GM23338 (cell line): ENCODE results near the gene DHX30. TPM values are rescaled to one million over a fixed set of nuclear protein-coding genes. Genes with fewer than 3 reads are reported as not detected.
"Not testable (repeated sequence)": the region's sequence is repeated elsewhere in the genome, so short reads cannot be mapped to it uniquely, and the experiment has no call there.

Source experiments
- ATAC-seq: fragments of 200-7000 bp; cut with Tn5 transposase; 3 replicates; pipeline ENCODE4 v1.9.1; 2020
- DNase-seq: peaks from one replicate; pipeline ENCODE4 v3.0.0-alpha.2; 2015; ENCODE audit warnings: low spot score
- H2AFZ ChIP-seq: fragments of 200-600 bp; sonication (generic); 2 replicates; pipeline ENCODE4 v1.8.0; 2016; ENCODE audit warnings: antibody characterized with exemption, mild to moderate bottlenecking, moderate library complexity
- H3F3A ChIP-seq: fragments of 200-600 bp; sonication (generic); replicated peaks from 2 replicates; pipeline ENCODE4 v1.8.0; 2017; ENCODE audit warnings: antibody characterized with exemption, mixed run types, low read depth
- H3K27ac ChIP-seq: fragments of 200-600 bp; sonication (generic); 2 replicates; pipeline ENCODE4 v1.6.1; 2016; ENCODE audit warnings: low read depth
- H3K27me3 ChIP-seq: fragments of 200-600 bp; sonication (generic); 2 replicates; pipeline ENCODE4 v1.8.0; 2016; ENCODE audit warnings: mild to moderate bottlenecking, mixed run types, moderate library complexity; ENCODE audit not compliant: insufficient read depth
- H3K36me3 ChIP-seq: fragments of 200-600 bp; sonication (generic); 2 replicates; pipeline ENCODE4 v1.8.0; 2016; ENCODE audit warnings: mild to moderate bottlenecking; ENCODE audit not compliant: insufficient read depth
- H3K4me1 ChIP-seq: fragments of 200-600 bp; sonication (generic); 2 replicates; pipeline ENCODE4 v1.8.0; 2016; ENCODE audit warnings: mild to moderate bottlenecking, moderate library complexity; ENCODE audit not compliant: insufficient read depth
- H3K4me2 ChIP-seq: fragments of 200-600 bp; sonication (generic); 2 replicates; pipeline ENCODE4 v1.7.1; 2017; ENCODE audit warnings: mixed run types
- H3K4me3 ChIP-seq: fragments of 200-600 bp; sonication (generic); 2 replicates; pipeline ENCODE4 v1.6.1; 2016; ENCODE audit warnings: mixed run types
- H3K79me2 ChIP-seq: fragments of 200-600 bp; sonication (generic); replicated peaks from 2 replicates; pipeline ENCODE4 v1.8.0; 2017; ENCODE audit warnings: mild to moderate bottlenecking; ENCODE audit not compliant: insufficient read depth
- H3K9me2 ChIP-seq: fragments of 200-600 bp; sonication (generic); 2 replicates; pipeline ENCODE4 v1.8.0; 2017; ENCODE audit not compliant: insufficient read depth
- H4K20me1 ChIP-seq: fragments of 200-600 bp; sonication (generic); replicated peaks from 2 replicates; pipeline ENCODE4 v1.8.0; 2017; ENCODE audit warnings: mild to moderate bottlenecking; ENCODE audit not compliant: insufficient read depth
- H3K27ac Mint-ChIP-seq: 2 replicates; pipeline ENCODE4 v1.8.0; 2020; ENCODE audit warnings: inconsistent platforms, mild to moderate bottlenecking, moderate library complexity, mixed read lengths
- H3K27me3 Mint-ChIP-seq: 3 replicates; pipeline ENCODE4 v1.8.0; 2022; ENCODE audit warnings: low read depth, mild to moderate bottlenecking, moderate library complexity, mixed read lengths, inconsistent platforms; ENCODE audit not compliant: insufficient read depth, poor library complexity
- H3K36me3 Mint-ChIP-seq: 3 replicates; pipeline ENCODE4 v1.8.0; 2021; ENCODE audit warnings: low read depth, mild to moderate bottlenecking, inconsistent platforms, moderate library complexity, mixed read lengths
- H3K4me1 Mint-ChIP-seq: 3 replicates; pipeline ENCODE4 v1.8.0; 2020; ENCODE audit warnings: mild to moderate bottlenecking, inconsistent platforms, mixed read lengths
- H3K4me3 Mint-ChIP-seq: 3 replicates; pipeline ENCODE4 v1.8.0; 2021; ENCODE audit warnings: moderate library complexity, mild to moderate bottlenecking, inconsistent platforms, mixed read lengths
- H3K9me3 Mint-ChIP-seq: 3 replicates; pipeline ENCODE4 v1.8.0; 2020; ENCODE audit warnings: moderate library complexity, mild to moderate bottlenecking, inconsistent platforms, mixed read lengths
- CTCF ChIP-seq, 2 experiments: fragments of 200-600 bp in 1 of 2; sonication (generic) in 1 of 2; conservative IDR thresholded peaks; 2 replicates each; pipeline versions ENCODE4 v1.5.1 to v1.6.1; 2016 to 2017; ENCODE audit warnings: antibody characterized with exemption in 2 of 2, low read depth in 2 of 2, mild to moderate bottlenecking in 2 of 2, moderate library complexity in 1 of 2
- EZH2 ChIP-seq: fragments of 200-600 bp; sonication (generic); IDR thresholded peaks from one replicate; pipeline ENCODE4 v1.8.0; 2017; ENCODE audit warnings: antibody characterized with exemption, mild to moderate bottlenecking, low read depth; ENCODE audit not compliant: unreplicated experiment
- EZH2phosphoT487 ChIP-seq: fragments of 200-600 bp; sonication (generic); IDR thresholded peaks from one replicate; pipeline ENCODE4 v1.8.1; 2018; ENCODE audit warnings: antibody characterized with exemption; ENCODE audit not compliant: unreplicated experiment
- NANOG ChIP-seq: IDR thresholded peaks from 2 replicates; pipeline ENCODE4 v1.6.1; 2016; ENCODE audit warnings: antibody characterized with exemption, borderline replicate concordance
- POLR2AphosphoS5 ChIP-seq: IDR thresholded peaks from 2 replicates; pipeline ENCODE4 v1.6.1; 2016; ENCODE audit warnings: antibody characterized with exemption, low read depth
- REST ChIP-seq: IDR thresholded peaks from one replicate; pipeline ENCODE4 v1.6.1; 2018; ENCODE audit warnings: antibody characterized with exemption; ENCODE audit not compliant: unreplicated experiment
- ZNF114 ChIP-seq: fragments of 250-450 bp; sonication (Bioruptor Pico); IDR thresholded peaks from 2 replicates; pipeline ENCODE4 v1.5.0; 2020; ENCODE audit warnings: mild to moderate bottlenecking, moderate library complexity
- polyA plus RNA-seq: library from polyadenylated mRNA; unstranded; fragments of >200 nt; fragmentation: Nextera tagmentation; extraction: Ambion mirVana; gene quantifications from 2 replicates; pipeline ENCODE4 v1.2.1, GENCODE V29; 2016
- total RNA-seq: library from RNA; depleted of rRNA; stranded (reverse); fragments of >200 nt; shearing (Covaris generic); gene quantifications from 2 replicates; pipeline ENCODE4 v1.2.3, GENCODE V29; 2014
- TF ChIP-seq, protein P1 (sequence below): fragments of 250-450 bp; sonication (Bioruptor Pico); IDR thresholded peaks from 2 replicates; pipeline ENCODE4 v1.5.0; 2020; ENCODE audit warnings: mild to moderate bottlenecking, moderate library complexity

Gene DHX30
- total and polyA plus RNA-seq, 2 experiments from 2014 or later, result 47.5 to 125 TPM

- Mint-ChIP-seq H3K27me3 (peaks cover 7% of the 10 kb centered on the region), H3K4me3 (peak overlapping the region; percentile 96), H3K4me1 (peaks cover 15% of the 10 kb centered on the region), H3K36me3 (peaks cover 54% of the 10 kb centered on the region), H3K27ac (peak overlapping the region; percentile 87), H3K9me3 (no peaks in the 10 kb centered on the region; the same call in 2 of the 3 replicates)
- peak overlapping the region; percentile 97; the same call in 1 of the 2 replicates for H2AFZ ChIP-seq
- H3F3A ChIP-seq, result peaks cover 19% of the 10 kb centered on the region; the same call in 1 of the 2 replicates
- peak overlapping the region; percentile 100 for H3K4me2 ChIP-seq
- peaks cover 37% of the 10 kb centered on the region for H3K36me3 ChIP-seq
- H3K27ac ChIP-seq, result peak overlapping the region; percentile 88; the same call in 1 of the 2 replicates
- H3K4me1 ChIP-seq, result peaks cover 12% of the 10 kb centered on the region
- ATAC-seq (peak; percentile 9), DNase-seq (peak; percentile 31)
- H3K79me2 ChIP-seq, result peaks cover 28% of the 10 kb centered on the region
- H3K9me2 ChIP-seq, result no peaks in the 10 kb centered on the region
- peak overlapping the region; percentile 87 for H3K4me3 ChIP-seq
- no peak for TF ChIP-seq EZH2
- TF ChIP-seq POLR2AphosphoS5, result no peak
- no peak for TF ChIP-seq CTCF (conservative IDR thresholded peaks at IDR 0.05; ENCODE audit: low read depth in 2 of 2)
- no peak for TF ChIP-seq EZH2phosphoT487
- TF ChIP-seq NANOG, result no peak
- TF ChIP-seq REST, result no peak
- TF ChIP-seq, protein P1, sequence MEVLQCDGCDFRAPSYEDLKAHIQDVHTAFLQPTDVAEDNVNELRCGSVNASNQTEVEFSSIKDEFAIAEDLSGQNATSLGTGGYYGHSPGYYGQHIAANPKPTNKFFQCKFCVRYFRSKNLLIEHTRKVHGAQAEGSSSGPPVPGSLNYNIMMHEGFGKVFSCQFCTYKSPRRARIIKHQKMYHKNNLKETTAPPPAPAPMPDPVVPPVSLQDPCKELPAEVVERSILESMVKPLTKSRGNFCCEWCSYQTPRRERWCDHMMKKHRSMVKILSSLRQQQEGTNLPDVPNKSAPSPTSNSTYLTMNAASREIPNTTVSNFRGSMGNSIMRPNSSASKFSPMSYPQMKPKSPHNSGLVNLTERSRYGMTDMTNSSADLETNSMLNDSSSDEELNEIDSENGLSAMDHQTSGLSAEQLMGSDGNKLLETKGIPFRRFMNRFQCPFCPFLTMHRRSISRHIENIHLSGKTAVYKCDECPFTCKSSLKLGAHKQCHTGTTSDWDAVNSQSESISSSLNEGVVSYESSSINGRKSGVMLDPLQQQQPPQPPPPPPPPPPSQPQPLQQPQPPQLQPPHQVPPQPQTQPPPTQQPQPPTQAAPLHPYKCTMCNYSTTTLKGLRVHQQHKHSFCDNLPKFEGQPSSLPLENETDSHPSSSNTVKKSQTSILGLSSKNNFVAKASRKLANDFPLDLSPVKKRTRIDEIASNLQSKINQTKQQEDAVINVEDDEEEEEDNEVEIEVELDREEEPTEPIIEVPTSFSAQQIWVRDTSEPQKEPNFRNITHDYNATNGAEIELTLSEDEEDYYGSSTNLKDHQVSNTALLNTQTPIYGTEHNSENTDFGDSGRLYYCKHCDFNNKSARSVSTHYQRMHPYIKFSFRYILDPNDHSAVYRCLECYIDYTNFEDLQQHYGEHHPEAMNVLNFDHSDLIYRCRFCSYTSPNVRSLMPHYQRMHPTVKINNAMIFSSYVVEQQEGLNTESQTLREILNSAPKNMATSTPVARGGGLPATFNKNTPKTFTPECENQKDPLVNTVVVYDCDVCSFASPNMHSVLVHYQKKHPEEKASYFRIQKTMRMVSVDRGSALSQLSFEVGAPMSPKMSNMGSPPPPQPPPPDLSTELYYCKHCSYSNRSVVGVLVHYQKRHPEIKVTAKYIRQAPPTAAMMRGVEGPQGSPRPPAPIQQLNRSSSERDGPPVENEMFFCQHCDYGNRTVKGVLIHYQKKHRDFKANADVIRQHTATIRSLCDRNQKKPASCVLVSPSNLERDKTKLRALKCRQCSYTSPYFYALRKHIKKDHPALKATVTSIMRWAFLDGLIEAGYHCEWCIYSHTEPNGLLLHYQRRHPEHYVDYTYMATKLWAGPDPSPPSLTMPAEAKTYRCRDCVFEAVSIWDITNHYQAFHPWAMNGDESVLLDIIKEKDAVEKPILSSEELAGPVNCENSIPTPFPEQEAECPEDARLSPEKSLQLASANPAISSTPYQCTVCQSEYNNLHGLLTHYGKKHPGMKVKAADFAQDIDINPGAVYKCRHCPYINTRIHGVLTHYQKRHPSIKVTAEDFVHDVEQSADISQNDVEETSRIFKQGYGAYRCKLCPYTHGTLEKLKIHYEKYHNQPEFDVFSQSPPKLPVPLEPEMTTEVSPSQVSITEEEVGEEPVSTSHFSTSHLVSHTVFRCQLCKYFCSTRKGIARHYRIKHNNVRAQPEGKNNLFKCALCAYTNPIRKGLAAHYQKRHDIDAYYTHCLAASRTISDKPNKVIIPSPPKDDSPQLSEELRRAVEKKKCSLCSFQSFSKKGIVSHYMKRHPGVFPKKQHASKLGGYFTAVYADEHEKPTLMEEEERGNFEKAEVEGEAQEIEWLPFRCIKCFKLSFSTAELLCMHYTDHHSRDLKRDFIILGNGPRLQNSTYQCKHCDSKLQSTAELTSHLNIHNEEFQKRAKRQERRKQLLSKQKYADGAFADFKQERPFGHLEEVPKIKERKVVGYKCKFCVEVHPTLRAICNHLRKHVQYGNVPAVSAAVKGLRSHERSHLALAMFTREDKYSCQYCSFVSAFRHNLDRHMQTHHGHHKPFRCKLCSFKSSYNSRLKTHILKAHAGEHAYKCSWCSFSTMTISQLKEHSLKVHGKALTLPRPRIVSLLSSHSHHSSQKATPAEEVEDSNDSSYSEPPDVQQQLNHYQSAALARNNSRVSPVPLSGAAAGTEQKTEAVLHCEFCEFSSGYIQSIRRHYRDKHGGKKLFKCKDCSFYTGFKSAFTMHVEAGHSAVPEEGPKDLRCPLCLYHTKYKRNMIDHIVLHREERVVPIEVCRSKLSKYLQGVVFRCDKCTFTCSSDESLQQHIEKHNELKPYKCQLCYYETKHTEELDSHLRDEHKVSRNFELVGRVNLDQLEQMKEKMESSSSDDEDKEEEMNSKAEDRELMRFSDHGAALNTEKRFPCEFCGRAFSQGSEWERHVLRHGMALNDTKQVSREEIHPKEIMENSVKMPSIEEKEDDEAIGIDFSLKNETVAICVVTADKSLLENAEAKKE (CRISPR knock-in tag), result no peak
- no peak for TF ChIP-seq ZNF114 (CRISPR knock-in tag)
- H4K20me1 ChIP-seq, result peaks cover 28% of the 10 kb centered on the region
- no peaks in the 10 kb centered on the region for H3K27me3 ChIP-seq
Measured at GRCh38 chr3:47825590-47825989, 22.7 kb downstream of the DHX30 start.

DNA sequence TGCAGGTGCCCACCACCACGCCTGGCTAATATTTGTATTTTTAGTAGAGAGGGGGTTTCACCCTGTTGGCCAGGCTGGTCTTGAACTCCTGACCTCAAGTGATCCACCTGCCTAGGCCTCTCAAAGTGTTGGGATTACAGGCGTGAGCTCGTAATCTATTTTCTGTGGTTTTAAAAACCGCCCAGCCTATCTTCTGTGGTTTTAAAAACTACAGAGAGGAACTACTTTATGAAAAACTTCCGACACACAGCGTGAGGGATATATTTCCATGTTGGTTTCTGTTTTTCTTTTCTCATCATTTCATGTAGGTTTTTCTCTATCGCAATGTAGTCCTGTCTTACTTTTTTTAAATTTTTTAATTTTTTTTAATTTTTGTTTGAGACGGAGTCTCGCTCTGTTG, 26.5 kb downstream of the DHX30 start:
- not testable (repeated sequence) for H3K4me3 ChIP-seq, ATAC-seq, DNase-seq, H3K4me3 Mint-ChIP-seq, H3K9me3 Mint-ChIP-seq, H3K27me3 ChIP-seq, H2AFZ ChIP-seq, H3K27ac Mint-ChIP-seq, H3K9me2 ChIP-seq, H3K27me3 Mint-ChIP-seq, H3K27ac ChIP-seq, H3K4me2 ChIP-seq, H3K4me1 ChIP-seq
- peaks cover 18% of the 10 kb centered on the region; the same call in 1 of the 2 replicates for H3F3A ChIP-seq
- peaks cover 28% of the 10 kb centered on the region for H3K79me2 ChIP-seq
- H3K36me3 ChIP-seq, result peaks cover 68% of the 10 kb centered on the region
- peaks cover 78% of the 10 kb centered on the region for H3K36me3 Mint-ChIP-seq
- peaks cover 32% of the 10 kb centered on the region for H4K20me1 ChIP-seq
- peaks cover 13% of the 10 kb centered on the region for H3K4me1 Mint-ChIP-seq
